Forelimb muscle (tissue), 1 donor: Measurements from ENCODE around the gene B3GNT2. TPM values are rescaled to one million over a fixed set of nuclear protein-coding genes. Genes with fewer than 3 reads are reported as not detected.
"Not testable (repeated sequence)": the region's sequence is repeated elsewhere in the genome, so short reads cannot be mapped to it uniquely, and the experiment has no call there.

ENCODE experiments used
- DNase-seq: peaks from one replicate; pipeline ENCODE4 v3.0.0-alpha.2; 2013; ENCODE audit warnings: low read depth
- polyA plus RNA-seq: library from polyadenylated mRNA; unstranded; fragments of 120-200 nt; gene quantifications from one replicate; pipeline ENCODE4 v1.2.1, GENCODE V29; 2013; ENCODE audit not compliant: insufficient read length

Gene B3GNT2
- polyA plus RNA-seq, 1 donor, result 7.4 TPM

- no peak for DNase-seq
These were observed 10.3 kb upstream of the B3GNT2 start for GRCh38 chr2:62185475-62186155.

DNA sequence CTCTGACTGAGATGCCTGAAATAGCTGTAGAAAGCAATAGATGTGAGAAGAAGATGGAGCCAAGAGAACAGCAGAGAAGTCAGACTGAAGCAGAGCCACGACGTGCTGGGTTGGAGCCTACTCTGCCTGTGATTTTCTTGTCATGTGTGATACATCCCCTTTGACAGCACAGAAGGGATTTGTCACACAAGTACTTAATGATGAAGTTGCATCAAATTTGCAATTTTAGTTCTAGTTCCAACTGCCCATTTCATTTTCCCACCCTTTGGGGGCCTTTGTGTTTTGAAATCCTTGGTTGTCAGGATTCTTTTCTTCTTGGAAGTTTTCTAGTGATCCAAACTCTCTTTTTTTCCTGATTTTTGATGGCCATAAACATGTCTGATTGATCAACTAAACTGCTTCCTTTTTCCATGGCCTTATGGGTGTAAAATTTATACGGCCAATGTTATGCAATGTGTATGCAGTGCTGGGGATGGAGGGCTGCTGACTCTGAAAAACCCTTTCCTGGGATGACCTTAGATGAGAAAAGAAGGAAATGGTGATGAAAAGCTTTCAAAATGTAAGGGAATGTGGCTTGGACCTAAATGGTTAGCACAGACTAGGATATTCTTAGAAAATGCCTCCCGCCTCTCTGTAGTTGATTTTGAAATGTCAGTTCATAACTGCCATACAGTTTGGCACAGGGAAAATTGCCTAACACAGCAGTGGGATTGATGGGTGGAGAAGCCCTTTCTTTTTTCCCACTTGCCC is 9.6 kb upstream of the B3GNT2 start:
- DNase-seq, result no peak

DNA sequence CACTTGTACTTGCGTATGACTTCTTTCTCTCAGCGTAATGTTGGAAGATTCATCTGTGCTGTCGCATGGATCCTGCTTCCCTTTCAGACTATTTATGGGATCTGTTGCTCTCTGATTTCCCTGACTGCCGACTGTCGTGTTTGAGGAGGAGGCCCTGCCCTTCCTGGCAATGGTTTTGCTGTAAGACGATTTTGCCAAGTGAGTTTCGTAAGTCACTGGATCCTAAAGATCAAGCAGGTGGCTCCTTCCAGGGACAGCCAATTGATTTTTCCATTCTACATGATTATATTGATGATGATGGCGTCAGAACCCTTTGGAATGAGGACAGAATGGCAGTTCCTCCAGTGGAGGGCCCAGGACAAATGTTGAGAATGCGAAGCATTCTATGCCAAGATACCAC is 8.7 kb upstream of the B3GNT2 start:
- no peak for DNase-seq

- DNase-seq, result no peak
These were observed 7.5 kb upstream of the B3GNT2 start for GRCh38 chr2:62188416-62188815.

DNA sequence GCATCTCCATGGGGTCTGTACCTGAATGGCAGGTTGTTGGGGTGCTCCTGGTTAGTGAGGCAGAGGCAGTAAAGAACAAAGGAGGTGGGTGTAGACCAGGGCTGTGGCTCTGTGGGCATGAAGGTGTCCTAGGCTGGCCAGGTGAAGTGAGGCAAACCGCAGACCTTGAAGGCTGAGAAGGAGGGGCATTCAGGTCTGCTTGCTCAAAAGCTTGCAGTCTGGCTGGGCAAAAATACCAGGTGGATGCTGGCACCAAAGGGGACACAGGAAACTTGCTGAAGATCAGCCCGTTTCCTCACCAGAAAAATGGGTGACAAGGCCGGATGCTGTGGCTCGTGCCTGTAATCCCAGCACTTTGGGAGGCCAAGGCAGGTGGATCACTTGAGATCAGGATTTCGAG is 6.7 kb upstream of the B3GNT2 start:
- no peak for DNase-seq

DNA sequence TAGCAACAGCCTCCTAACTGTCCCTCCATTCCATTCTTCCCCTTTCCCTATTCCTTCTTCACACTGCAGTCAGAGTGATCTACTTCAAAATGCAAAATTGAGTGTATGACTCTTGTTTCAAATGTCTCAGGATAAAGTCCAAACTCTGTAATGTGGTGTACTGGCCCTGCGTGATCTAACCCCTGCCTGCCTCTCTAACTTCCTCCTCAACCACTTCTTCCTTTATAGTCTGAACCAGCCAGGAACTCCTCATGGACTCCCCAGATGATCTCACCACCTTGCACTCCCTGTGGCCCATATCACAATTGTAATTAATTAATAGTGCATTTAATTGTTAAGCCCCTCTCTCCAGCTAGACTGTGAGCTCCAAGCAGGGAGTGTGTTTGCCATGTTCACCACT is 3.1 kb upstream of the B3GNT2 start:
- no peak for DNase-seq

- no peak for DNase-seq
These were observed 1.1 kb upstream of the B3GNT2 start for GRCh38 chr2:62194558-62195420.

- no peak for DNase-seq
These were observed 475 bp downstream of the B3GNT2 start for GRCh38 chr2:62196278-62196901.

- DNase-seq, result no peak
These were observed 1.4 kb downstream of the B3GNT2 start for GRCh38 chr2:62197011-62197924.

- DNase-seq, result no peak
These were observed 2.2 kb downstream of the B3GNT2 start for GRCh38 chr2:62197925-62198633.

- DNase-seq, result not testable (repeated sequence)
These were observed 2.9 kb downstream of the B3GNT2 start for GRCh38 chr2:62198854-62199253.

DNA sequence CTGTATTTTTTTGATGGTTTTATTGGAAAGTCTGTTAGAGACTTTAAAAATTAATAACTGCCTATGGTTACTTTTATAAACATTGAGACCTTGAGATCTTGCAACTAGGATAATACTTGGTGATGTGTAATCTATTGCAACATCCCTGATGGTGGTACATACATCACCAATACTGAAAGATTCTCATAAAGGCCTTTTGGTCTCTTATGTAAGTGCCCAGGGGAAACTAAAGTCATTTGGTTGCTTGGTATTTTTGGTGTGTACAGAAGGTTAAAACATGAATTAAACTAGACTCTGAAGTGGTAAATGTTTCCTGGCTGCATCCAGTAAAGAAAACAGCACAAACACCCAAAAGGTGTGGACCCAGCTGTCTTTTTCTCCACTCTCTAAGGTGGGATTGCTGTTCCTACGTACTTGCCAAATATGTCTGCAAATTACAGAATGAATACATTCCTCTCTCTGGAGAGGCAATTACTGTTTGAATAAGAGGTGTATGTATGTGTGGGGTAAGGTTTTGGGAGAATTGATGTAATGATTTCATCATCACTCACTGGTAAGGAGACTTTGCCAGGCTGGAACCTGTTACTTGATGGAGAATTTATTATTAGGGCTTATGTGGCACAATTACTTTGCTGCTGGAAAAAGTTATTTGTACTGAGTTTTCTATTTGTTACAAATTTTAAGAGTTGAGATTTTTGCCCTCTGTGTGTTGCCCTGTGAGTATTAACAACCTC is 3.6 kb downstream of the B3GNT2 start:
- no peak for DNase-seq

DNA sequence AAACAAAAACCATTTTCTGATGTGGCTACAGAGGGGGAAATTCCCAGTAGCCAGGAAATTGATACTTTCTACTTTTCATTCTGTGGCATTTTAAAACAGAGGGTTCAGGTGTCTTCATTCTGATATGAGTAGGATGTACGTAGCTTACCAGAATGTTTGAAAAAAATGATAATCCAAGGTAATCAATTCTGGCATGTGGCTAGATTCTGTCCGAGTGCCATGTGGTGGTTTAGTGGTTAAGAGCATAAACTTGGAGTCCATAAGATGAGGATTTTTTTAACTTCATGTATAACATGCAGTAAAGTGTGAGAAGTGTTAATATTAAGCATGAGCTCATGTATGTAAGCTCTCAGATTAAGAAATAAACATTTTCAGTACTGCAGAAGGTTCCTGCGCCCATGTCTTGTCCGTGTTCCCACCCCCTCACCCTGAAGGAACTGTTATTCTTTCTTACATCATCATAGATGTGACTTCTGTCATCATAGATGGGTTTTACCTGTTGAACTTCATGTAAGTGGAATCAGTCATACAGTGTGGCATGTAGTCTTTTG is 4.5 kb downstream of the B3GNT2 start:
- no peak for DNase-seq

GRCh38 chr2:62200868-62201267 is 5.0 kb downstream of the B3GNT2 start:
- DNase-seq, result no peak

- no peak for DNase-seq
These were observed 5.4 kb downstream of the B3GNT2 start for GRCh38 chr2:62201307-62201706.

DNA sequence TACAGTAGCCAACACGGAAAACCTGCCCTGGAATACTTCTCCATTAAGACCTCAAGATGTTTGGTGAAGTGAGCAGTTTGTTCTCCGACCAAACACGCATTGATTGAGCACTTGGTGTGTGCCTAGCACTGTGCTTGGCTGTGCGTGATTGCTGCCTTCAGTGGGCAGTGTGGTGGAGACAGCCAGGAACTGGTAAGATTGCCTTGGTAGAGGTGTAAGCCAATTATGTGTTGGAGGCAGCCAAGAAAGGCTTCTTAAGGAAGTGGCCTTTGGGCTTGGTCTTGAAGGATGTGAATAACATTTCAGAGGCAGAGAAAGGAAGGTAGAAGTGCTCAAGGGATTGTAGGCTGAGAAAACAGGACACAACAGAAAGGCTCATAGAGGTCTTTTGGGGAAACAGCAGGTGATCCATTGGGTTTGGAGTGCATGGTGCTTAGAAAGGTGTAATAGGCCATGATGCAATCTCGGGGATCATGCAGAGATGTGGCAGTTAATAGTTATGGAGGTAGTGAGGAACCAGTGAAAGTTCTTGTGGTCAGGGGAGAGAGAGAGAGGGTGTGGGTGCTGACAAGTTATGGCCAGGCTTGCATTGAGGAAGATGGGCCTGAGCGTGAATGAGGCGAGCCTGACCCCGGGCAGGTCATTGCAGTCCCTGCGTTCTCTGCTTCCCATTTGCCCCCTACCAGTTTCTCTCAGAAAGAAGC is 6.3 kb downstream of the B3GNT2 start:
- no peak for DNase-seq

GRCh38 chr2:62202729-62203128 is 6.8 kb downstream of the B3GNT2 start:
- no peak for DNase-seq

- DNase-seq, result no peak
These were observed 7.5 kb downstream of the B3GNT2 start for GRCh38 chr2:62203459-62203858.
